Right atrium auricular region (tissue), 2 donors: ENCODE measurements around the gene SMOC2. TPM values are rescaled to one million over a fixed set of nuclear protein-coding genes. Genes with fewer than 3 reads are reported as not detected.

ENCODE experiments used
- DNase-seq: peaks from one replicate; pipeline ENCODE4 v3.0.0-alpha.2; 2019; ENCODE audit warnings: low spot score
- H3K27ac ChIP-seq, 2 donors: fragments of 200-600 bp; sonication (generic); 1 replicate in 1 of 2; 2 replicates in 1 of 2; pipeline ENCODE4 v1.5.1; 2016 to 2019
- H3K27me3 ChIP-seq, 2 donors: fragments of 200-600 bp; sonication (generic); one replicate each; pipeline versions ENCODE4 v1.5.1 to v1.6.0; 2017 to 2019
- H3K36me3 ChIP-seq: fragments of 200-600 bp; sonication (generic); one replicate; pipeline ENCODE4 v1.5.1; 2016
- H3K4me1 ChIP-seq, 2 donors: fragments of 200-600 bp; sonication (generic); one replicate each; pipeline versions ENCODE4 v1.5.1 to v1.6.0; 2017 to 2019
- H3K4me3 ChIP-seq, 2 donors: fragments of 200-600 bp; sonication (generic); 1 replicate in 1 of 2; 2 replicates in 1 of 2; pipeline ENCODE4 v1.5.1; 2017 to 2019; ENCODE audit warnings: mild to moderate bottlenecking in 1 of 2, moderate library complexity in 1 of 2
- H3K9me3 ChIP-seq, 2 donors: fragments of 200-600 bp; sonication (generic); one replicate each; pipeline ENCODE4 v1.5.1; 2019
- total RNA-seq, 2 donors: library from RNA; depleted of rRNA; stranded (reverse); fragments of >200 nt; gene quantifications; one replicate each; pipeline ENCODE4 v1.1.0, GENCODE V29; 2016
- TF ChIP-seq, protein P1 (sequence below), 2 donors: fragments of 200-600 bp; sonication (generic); IDR thresholded peaks; one replicate each; pipeline ENCODE4 v1.5.1; 2019; ENCODE audit warnings: antibody characterized with exemption in 2 of 2

Gene SMOC2
- total RNA-seq, 2 donors from 2014 or later = 10.8 to 31.7 TPM

DNA sequence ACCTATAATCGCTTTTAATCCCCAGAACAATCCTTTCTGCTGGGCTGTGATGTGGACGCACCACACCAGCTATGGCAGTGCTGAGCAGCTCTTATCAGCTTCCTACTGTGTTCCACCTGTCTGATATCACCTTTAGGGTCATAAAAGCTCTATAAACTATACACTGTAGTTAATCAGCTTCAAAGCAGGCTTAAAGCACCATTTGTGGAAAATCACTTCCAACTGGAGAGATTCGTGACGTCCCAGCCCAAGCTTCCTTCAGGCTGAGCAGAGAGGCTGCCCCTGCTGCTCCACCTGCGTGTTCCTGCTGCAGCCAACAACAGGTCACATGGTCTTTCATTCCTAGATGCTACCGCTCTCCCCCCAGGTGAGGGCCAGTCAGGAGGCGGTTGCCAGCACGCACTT lies 156.5 kb downstream of the SMOC2 start:
- H3K4me1 ChIP-seq = no peaks in the 10 kb centered on the region
- H3K9me3 ChIP-seq = no peaks in the 10 kb centered on the region
- H3K4me3 ChIP-seq = no peak overlapping the region
- no peak overlapping the region for H3K27ac ChIP-seq
- DNase-seq = no peak
- H3K27me3 ChIP-seq = no peaks in the 10 kb centered on the region
- no peaks in the 10 kb centered on the region for H3K36me3 ChIP-seq
- TF ChIP-seq, protein P1, sequence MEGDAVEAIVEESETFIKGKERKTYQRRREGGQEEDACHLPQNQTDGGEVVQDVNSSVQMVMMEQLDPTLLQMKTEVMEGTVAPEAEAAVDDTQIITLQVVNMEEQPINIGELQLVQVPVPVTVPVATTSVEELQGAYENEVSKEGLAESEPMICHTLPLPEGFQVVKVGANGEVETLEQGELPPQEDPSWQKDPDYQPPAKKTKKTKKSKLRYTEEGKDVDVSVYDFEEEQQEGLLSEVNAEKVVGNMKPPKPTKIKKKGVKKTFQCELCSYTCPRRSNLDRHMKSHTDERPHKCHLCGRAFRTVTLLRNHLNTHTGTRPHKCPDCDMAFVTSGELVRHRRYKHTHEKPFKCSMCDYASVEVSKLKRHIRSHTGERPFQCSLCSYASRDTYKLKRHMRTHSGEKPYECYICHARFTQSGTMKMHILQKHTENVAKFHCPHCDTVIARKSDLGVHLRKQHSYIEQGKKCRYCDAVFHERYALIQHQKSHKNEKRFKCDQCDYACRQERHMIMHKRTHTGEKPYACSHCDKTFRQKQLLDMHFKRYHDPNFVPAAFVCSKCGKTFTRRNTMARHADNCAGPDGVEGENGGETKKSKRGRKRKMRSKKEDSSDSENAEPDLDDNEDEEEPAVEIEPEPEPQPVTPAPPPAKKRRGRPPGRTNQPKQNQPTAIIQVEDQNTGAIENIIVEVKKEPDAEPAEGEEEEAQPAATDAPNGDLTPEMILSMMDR (IDR thresholded peaks at IDR 0.05) = no peak

DNA sequence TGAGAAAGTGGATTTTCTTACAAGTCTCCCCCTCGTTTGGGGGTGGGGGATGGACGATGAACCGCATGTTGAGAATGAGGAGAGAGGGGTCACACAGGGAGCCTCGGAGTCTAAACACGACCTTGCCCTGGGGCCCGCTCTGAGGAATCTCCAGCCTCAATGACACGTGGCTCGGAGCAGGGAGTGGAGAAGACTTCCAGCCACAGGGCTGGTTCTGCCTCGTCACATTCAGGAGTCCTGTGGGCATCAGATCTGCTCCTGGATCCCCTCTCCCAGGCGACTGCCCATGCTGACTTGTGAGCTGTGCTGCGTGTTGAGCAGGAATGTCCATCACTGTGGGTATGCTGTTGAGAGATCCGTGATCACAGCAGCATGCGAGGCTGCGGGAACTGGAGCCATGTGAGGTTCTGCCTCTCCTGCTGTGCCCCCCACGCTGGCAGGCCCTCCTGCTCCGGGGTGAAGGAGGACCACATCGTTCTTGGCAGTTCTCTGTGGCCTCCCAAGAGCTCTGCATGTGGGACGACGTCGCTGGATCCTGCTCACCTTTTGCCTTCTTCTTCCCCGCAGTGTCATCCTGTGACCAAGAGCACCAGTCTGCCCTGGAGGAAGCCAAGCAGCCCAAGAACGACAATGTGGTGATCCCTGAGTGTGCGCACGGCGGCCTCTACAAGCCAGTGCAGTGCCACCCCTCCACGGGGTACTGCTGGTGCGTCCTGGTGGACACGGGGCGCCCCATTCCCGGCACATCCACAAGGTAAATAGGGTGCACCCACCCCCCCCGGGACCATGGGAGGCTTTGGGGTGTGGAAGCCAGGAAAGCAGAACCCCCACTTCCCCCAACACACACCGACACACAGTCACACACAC lies 157.5 kb downstream of the SMOC2 start:
- H3K4me1 ChIP-seq = no peaks in the 10 kb centered on the region
- no peaks in the 10 kb centered on the region for H3K27me3 ChIP-seq
- H3K36me3 ChIP-seq = no peaks in the 10 kb centered on the region
- H3K27ac ChIP-seq = no peak overlapping the region
- no peak overlapping the region for H3K4me3 ChIP-seq
- TF ChIP-seq, protein P1 (IDR thresholded peaks at IDR 0.05) = no peak
- H3K9me3 ChIP-seq = no peaks in the 10 kb centered on the region
- no peak for DNase-seq

DNA sequence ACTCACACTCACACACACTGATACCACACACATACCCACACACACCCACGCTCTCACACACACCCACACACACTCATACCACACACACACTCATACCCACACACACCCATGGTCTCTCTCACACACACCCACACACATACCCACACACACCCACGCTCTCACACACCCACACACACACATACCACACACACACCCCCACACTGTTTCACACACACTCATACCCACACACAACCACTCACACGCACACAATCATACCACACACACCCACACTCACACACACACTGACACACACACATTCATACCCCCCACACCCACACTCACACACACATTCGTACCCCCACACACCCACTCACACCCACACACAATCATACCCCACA lies 158.1 kb downstream of the SMOC2 start:
- Histone ChIP-seq H3K36me3 (no peaks in the 10 kb centered on the region), H3K27ac (no peak overlapping the region), H3K4me3 (no peak overlapping the region), H3K4me1 (no peaks in the 10 kb centered on the region), H3K27me3 (no peaks in the 10 kb centered on the region), H3K9me3 (peaks cover 0 to 6% of the 10 kb centered on the region in 2 donors)
- TF ChIP-seq, protein P1 (IDR thresholded peaks at IDR 0.05) = no peak
- DNase-seq = no peak

DNA sequence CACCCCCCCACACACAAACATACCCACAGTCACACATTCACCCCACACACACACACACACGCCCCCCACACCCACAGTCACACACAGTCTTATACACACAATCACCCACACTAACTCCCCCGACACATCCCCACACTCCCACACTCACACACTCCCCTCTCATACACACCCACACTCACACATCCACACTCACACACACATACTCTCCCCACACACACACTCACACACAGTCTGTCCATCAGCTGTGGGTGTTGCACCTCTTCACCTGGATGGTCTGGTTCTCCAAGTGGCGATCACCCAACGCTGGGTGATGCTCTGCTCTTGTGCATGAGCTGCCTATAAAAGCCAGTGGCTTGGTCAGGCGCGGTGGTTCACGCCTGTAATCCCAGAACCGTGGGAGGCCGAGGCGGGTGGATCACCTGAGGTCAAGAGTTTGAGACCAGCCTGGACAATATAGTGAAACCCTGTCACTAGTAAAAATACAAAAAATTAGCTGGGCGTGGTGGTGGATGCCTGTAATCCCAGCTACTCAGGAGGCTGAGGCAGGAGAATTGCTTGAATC lies 158.9 kb downstream of the SMOC2 start:
- Histone ChIP-seq H3K4me3 (no peak overlapping the region), H3K4me1 (no peaks in the 10 kb centered on the region), H3K27me3 (no peaks in the 10 kb centered on the region), H3K27ac (no peak overlapping the region), H3K36me3 (no peaks in the 10 kb centered on the region), H3K9me3 (peaks cover 0 to 7% of the 10 kb centered on the region in 2 donors)
- TF ChIP-seq, protein P1 (IDR thresholded peaks at IDR 0.05) = no peak
- DNase-seq = no peak

DNA sequence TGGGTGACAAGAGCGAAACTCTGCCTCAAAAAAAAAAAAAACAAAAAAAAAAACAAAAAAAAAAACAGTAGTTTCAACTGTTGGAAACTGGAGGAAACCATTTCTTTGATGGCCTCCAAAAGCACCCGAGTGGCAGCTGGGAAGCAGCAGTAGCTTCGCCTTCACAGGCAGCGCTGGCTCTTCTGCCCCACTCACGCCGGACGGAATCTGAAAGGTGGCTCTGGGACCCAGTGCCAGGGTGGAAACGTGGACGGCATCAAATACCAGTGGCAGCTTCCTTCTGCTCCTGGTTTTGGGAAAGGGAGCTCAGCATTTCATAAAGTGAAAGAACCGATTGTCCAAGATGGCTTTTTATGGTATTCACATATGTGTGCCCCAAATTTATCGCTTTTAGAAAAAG lies 159.4 kb downstream of the SMOC2 start:
- Histone ChIP-seq H3K4me1 (no peaks in the 10 kb centered on the region), H3K27ac (no peak overlapping the region), H3K27me3 (no peaks in the 10 kb centered on the region), H3K4me3 (no peak overlapping the region), H3K36me3 (no peaks in the 10 kb centered on the region), H3K9me3 (peaks cover 0 to 7% of the 10 kb centered on the region in 2 donors)
- TF ChIP-seq, protein P1 (IDR thresholded peaks at IDR 0.05) = no peak
- DNase-seq = no peak
